Measurements from ENCODE around the gene ADAMTSL1. TPM values are rescaled to one million over a fixed set of nuclear protein-coding genes. Genes with fewer than 3 reads are reported as not detected.

The ADAMTSL1 gene
- total and polyA plus RNA-seq, 2 donors (not counting 3 experiments of a cell fraction or from before 2014, with no cell fraction given): 15.0 to 18.4 TPM

DNA sequence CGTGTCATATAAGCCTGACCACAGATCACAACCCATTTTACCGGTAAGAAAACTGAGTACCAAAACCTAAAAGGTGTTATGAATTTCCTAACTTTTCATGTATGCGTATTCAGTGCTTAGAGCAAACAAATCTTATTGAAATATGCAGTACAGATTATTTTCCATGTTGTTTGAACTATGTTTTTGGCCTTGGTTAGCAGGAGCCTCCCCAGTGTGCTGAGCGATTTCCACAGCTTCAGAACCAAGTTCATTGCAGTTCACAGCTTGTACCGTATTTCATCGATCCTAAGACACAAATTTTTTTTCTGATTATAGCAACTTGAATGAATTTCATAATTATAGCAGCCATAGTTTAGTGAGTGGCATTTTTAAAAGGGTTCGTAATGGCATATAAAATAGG, 13.7 kb downstream of the ADAMTSL1 start:
- FAIRE-seq (no peak), DNase-seq (ENCODE audit: low read depth, low spot score) (no peak)
- H3K9me3 ChIP-seq (replicated peaks; ENCODE audit: control insufficient read depth, insufficient read depth, low read length): no peaks in the 10 kb centered on the region
- no peak overlapping the region for H3K4me3 ChIP-seq (replicated peaks in 1 of 3; ENCODE audit: insufficient read depth in 1 of 3, low read depth in 1 of 3, low read length in 3 of 3)
- H3K4me1 ChIP-seq (ENCODE audit: control insufficient read depth, extremely low read depth, insufficient read depth, low read length): peaks cover 41% of the 10 kb centered on the region
- H3K36me3 ChIP-seq (ENCODE audit: control insufficient read depth in 2 of 2, extremely low read depth in 1 of 2, insufficient read depth in 2 of 2, low read length in 2 of 2): no peaks in the 10 kb centered on the region
- no peak overlapping the region for H2AFZ ChIP-seq (ENCODE audit: low read depth, low read length)
- POLR2A ChIA-PET: no interaction called here
- BruUV-seq (replicated peaks): no TSS peak
- intact Hi-C loops (cut with micrococcal nuclease) (no loop called here), dilution Hi-C loops (cut with MboI; ENCODE audit: extremely low pct_ligation_motif_present, low sequenced_read_pairs) (no loop called here)
- H4K20me1 ChIP-seq (replicated peaks; ENCODE audit: control insufficient read depth, extremely low read depth, insufficient read depth, low read length): no peaks in the 10 kb centered on the region
- H3K79me2 ChIP-seq (ENCODE audit: control insufficient read depth, insufficient read depth, low read length): peaks cover 28% of the 10 kb centered on the region
- H3K9ac ChIP-seq (replicated peaks; ENCODE audit: extremely low read depth, insufficient read depth, low read length): no peak overlapping the region
- H3K27me3 ChIP-seq (ENCODE audit: control insufficient read depth in 2 of 2, insufficient read depth in 2 of 2, low read length in 2 of 2): no peaks in the 10 kb centered on the region
- no peak overlapping the region for H3K27ac ChIP-seq (ENCODE audit: insufficient read depth, low read depth, low read length)
- no peak overlapping the region for H3K4me2 ChIP-seq (ENCODE audit: insufficient read depth, low read length)
- no peaks in the 10 kb centered on the region for H3K9me1 ChIP-seq (replicated peaks; ENCODE audit: control insufficient read depth, extremely low read depth, insufficient read depth, low read length)
- TF ChIP-seq FOS (IDR thresholded peaks at IDR 0.05; ENCODE audit: borderline replicate concordance, insufficient read depth, low read length) (no peak), JUN (IDR thresholded peaks at IDR 0.05; ENCODE audit: borderline replicate concordance, insufficient read depth, insufficient read length, low read depth) (no peak), MYC (IDR thresholded peaks at IDR 0.05; ENCODE audit: low read depth, low read length) (no peak), EZH2 (IDR thresholded peaks at IDR 0.05; ENCODE audit: borderline replicate concordance, low read depth, low read length, severe bottlenecking) (no peak), GATA2 (IDR thresholded peaks at IDR 0.05; ENCODE audit: insufficient read depth, insufficient read length, low read depth, low read length) (no peak), POLR2AphosphoS5 (IDR thresholded peaks at IDR 0.05; ENCODE audit: insufficient read depth, low read depth, low read length) (no peak), POLR2A (IDR thresholded peaks at IDR 0.05; ENCODE audit: low read depth, low read length) (no peak)
- TF ChIP-seq, protein P1, sequence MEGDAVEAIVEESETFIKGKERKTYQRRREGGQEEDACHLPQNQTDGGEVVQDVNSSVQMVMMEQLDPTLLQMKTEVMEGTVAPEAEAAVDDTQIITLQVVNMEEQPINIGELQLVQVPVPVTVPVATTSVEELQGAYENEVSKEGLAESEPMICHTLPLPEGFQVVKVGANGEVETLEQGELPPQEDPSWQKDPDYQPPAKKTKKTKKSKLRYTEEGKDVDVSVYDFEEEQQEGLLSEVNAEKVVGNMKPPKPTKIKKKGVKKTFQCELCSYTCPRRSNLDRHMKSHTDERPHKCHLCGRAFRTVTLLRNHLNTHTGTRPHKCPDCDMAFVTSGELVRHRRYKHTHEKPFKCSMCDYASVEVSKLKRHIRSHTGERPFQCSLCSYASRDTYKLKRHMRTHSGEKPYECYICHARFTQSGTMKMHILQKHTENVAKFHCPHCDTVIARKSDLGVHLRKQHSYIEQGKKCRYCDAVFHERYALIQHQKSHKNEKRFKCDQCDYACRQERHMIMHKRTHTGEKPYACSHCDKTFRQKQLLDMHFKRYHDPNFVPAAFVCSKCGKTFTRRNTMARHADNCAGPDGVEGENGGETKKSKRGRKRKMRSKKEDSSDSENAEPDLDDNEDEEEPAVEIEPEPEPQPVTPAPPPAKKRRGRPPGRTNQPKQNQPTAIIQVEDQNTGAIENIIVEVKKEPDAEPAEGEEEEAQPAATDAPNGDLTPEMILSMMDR (IDR thresholded peaks at IDR 0.05; ENCODE audit: extremely low read depth in 1 of 2, insufficient read depth in 1 of 2, low read depth in 1 of 2, low read length in 2 of 2): no peak
- TF ChIP-seq, protein P2, sequence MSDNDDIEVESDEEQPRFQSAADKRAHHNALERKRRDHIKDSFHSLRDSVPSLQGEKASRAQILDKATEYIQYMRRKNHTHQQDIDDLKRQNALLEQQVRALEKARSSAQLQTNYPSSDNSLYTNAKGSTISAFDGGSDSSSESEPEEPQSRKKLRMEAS (IDR thresholded peaks at IDR 0.05; ENCODE audit: insufficient read depth, insufficient read length): no peak
- CTCF ChIA-PET: interaction anchor here (0.9 kb wide), 1 partner anchor 45 kb away, joined by 4 read pairs; no protein-coding TSS in a partner anchor
